Activated B cell treated with CpG ODN at 0.5 μM for 24 hours (primary cell): Measurements from ENCODE around the gene BRINP1. TPM values are rescaled to one million over a fixed set of nuclear protein-coding genes. Genes with fewer than 3 reads are reported as not detected.

Source experiments
- ATAC-seq: fragments of 200-7000 bp; cut with Tn5 transposase; one replicate; pipeline ENCODE4 v1.10.0; 2021; ENCODE audit warnings: low read depth, mild to moderate bottlenecking, moderate library complexity
- CTCF ChIA-PET: fragments of 350-600 bp; sonication (Branson Sonifier 250); formaldehyde crosslinking; loops from one replicate; lab custom pipeline; 2021; ENCODE audit warnings: antibody characterized with exemption; lab: Charles Lee
- POLR2A ChIA-PET: fragments of 350-600 bp; sonication (Branson Sonifier 250); formaldehyde crosslinking; loops from one replicate; lab custom pipeline; 2021; ENCODE audit warnings: antibody characterized with exemption; lab: Charles Lee
- DNase-seq: peaks from one replicate; pipeline ENCODE4 v3.0.0; 2022
- H3K27ac Mint-ChIP-seq: one replicate; pipeline ENCODE4 v1.8.0; 2020; ENCODE audit warnings: mixed read lengths
- H3K27me3 Mint-ChIP-seq: one replicate; pipeline ENCODE4 v1.8.0; 2021; ENCODE audit warnings: mixed read lengths
- H3K36me3 Mint-ChIP-seq: one replicate; pipeline ENCODE4 v1.8.0; 2021; ENCODE audit warnings: low read depth, mixed read lengths
- H3K4me1 Mint-ChIP-seq: one replicate; pipeline ENCODE4 v1.8.0; 2021; ENCODE audit warnings: mixed read lengths
- H3K4me3 Mint-ChIP-seq: one replicate; pipeline ENCODE4 v1.8.0; 2020; ENCODE audit warnings: mild to moderate bottlenecking, mixed read lengths
- H3K9me3 Mint-ChIP-seq: one replicate; pipeline ENCODE4 v1.8.0; 2020; ENCODE audit warnings: mixed read lengths
- CTCF ChIP-seq: fragments of 200-600 bp; IDR thresholded peaks from one replicate; pipeline ENCODE4 v1.8.0; 2022; ENCODE audit warnings: antibody characterized with exemption, mild to moderate bottlenecking
- intact Hi-C: fragments of 100-400 bp; cut with micrococcal nuclease; formaldehyde crosslinking; loops from one replicate; pipeline ENCODE4 v1.15.1; 2024
- total RNA-seq: library from RNA; stranded (reverse); gene quantifications from 2 replicates; pipeline ENCODE4 v1.2.3, GENCODE V29; 2022

BRINP1 gene
- total RNA-seq, 1 donor from 2014 or later, result not detected

DNA sequence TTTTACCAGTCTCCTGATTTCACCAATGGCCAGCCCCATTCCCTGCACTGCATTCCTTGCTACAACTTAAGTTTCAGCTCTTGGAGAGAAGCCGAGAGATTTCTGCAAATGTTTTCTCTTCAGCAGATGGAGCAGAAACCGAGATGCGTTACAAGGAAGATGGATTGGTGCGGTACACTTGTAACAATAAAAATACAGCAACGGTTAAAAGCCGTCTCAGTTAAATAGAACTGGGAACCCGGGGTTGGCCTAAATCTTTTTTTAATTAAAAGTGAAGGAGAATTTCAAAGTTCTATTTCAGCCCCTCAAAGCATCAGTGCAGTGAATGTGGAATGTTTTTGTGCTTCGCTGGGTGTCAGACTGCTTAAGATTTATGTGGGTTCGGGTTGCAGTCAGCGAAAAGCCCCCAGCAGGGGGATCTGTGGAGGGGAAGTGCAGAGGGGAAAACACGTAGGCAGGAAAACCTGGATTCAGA is 19.8 kb downstream of the BRINP1 start:
- ATAC-seq, result no peak
- Mint-ChIP-seq H3K9me3 (no peaks in the 10 kb centered on the region), H3K4me3 (no peak overlapping the region), H3K4me1 (no peaks in the 10 kb centered on the region), H3K27ac (no peak overlapping the region), H3K27me3 (peaks cover 6% of the 10 kb centered on the region), H3K36me3 (no peaks in the 10 kb centered on the region)
- DNase-seq, result no peak
- intact Hi-C loops, result no loop called here
- POLR2A ChIA-PET, result no interaction called here
- CTCF ChIA-PET, result no interaction called here
- TF ChIP-seq CTCF, result no peak

- ChIA-PET CTCF (no interaction called here), POLR2A (no interaction called here)
- intact Hi-C loops, result no loop called here
- H3K4me1 Mint-ChIP-seq, result no peaks in the 10 kb centered on the region
- H3K27ac Mint-ChIP-seq, result no peak overlapping the region
- no peaks in the 10 kb centered on the region for H3K36me3 Mint-ChIP-seq
- H3K27me3 Mint-ChIP-seq, result peaks cover 4% of the 10 kb centered on the region
- no peak for DNase-seq
- ATAC-seq, result no peak
- H3K4me3 Mint-ChIP-seq, result no peak overlapping the region
- no peak for TF ChIP-seq CTCF
- H3K9me3 Mint-ChIP-seq, result no peaks in the 10 kb centered on the region
These were observed 25.9 kb downstream of the BRINP1 start for GRCh38 chr9:119343059-119343990.

DNA sequence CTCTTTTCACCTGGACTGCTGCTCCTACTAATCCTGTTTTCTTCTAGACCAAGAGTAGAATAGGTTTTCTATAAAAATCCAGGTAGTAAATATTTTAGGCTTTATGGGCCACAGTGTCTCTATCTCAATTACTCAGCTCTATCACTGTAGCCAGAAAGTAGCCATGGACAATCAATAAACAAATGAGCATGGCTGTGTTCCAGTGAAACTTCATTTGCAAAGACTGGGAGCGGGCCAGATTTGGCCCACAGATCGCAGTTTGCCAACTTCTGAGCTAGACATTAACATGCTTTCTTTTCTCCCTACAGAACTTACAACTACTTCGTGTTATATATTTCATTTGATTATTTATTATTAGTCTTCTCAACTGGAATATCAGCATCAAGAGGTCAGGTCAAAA is 30.2 kb downstream of the BRINP1 start:
- Mint-ChIP-seq H3K27me3 (no peaks in the 10 kb centered on the region), H3K4me1 (no peaks in the 10 kb centered on the region), H3K27ac (no peak overlapping the region), H3K36me3 (no peaks in the 10 kb centered on the region), H3K4me3 (no peak overlapping the region), H3K9me3 (no peaks in the 10 kb centered on the region)
- CTCF ChIA-PET, result no interaction called here
- no peak for TF ChIP-seq CTCF
- POLR2A ChIA-PET, result no interaction called here
- ATAC-seq (no peak), DNase-seq (no peak)
- intact Hi-C loops, result no loop called here

DNA sequence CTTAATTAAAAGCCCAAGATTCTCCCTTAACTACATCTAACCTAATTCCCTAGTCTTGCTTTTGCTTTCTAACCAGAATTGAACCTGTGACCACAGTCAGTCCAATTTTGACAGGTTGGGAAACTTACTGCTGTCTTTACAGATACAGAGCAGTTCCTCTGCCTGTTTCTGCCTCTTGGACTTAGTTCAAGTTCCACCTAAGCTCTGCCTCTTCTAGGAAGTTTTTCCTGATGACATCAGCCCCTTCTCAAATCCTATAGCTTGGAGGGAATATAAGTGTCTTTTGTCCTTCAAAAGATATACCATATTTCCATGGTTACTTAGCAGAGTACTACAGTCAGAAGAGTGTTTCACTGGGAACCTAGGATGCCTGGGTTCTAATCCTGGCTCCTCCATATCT is 31.7 kb downstream of the BRINP1 start:
- Mint-ChIP-seq H3K9me3 (no peaks in the 10 kb centered on the region), H3K4me3 (no peak overlapping the region), H3K27me3 (no peaks in the 10 kb centered on the region), H3K4me1 (no peaks in the 10 kb centered on the region), H3K27ac (no peak overlapping the region), H3K36me3 (no peaks in the 10 kb centered on the region)
- CTCF ChIA-PET, result no interaction called here
- no peak for TF ChIP-seq CTCF
- POLR2A ChIA-PET, result no interaction called here
- no peak for DNase-seq
- intact Hi-C loops, result no loop called here
- ATAC-seq, result no peak

DNA sequence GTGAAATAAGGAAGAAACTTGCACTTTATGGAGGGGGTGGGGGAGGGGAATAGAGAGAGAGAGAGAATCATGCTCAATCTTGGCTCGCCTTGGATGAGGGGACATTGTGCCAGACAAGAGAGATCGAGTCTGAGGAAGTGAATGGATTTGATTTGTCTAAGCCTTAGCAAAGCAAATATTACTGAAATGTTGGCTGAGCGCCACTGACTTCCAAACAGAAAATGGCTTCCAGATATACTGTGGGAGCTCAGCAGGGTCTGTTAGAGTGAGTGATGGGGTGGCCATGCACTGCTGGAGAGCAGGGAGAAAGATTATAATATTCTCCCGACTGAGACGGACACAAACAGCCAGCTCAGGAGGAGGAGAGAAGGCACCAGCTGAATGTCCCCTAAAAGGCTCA is 34.5 kb downstream of the BRINP1 start:
- no peak for DNase-seq
- H3K4me3 Mint-ChIP-seq, result no peak overlapping the region

More for the DNA sequence above, 34.5 kb downstream of the BRINP1 start:
- H3K27me3 Mint-ChIP-seq, result no peaks in the 10 kb centered on the region
- intact Hi-C loops, result no loop called here
- peaks cover 3% of the 10 kb centered on the region for H3K9me3 Mint-ChIP-seq
- no peak for TF ChIP-seq CTCF
- CTCF ChIA-PET, result no interaction called here
- POLR2A ChIA-PET, result no interaction called here
- H3K36me3 Mint-ChIP-seq, result no peaks in the 10 kb centered on the region
- no peaks in the 10 kb centered on the region for H3K4me1 Mint-ChIP-seq
- no peak overlapping the region for H3K27ac Mint-ChIP-seq
- ATAC-seq, result no peak
